Activated CD4-positive, alpha-beta T cell treated with anti-CD3 and anti-CD28 coated beads for 1 hour (primary cell): ENCODE measurements around the gene SCIN.
"Not testable (repeated sequence)": the region's sequence is repeated elsewhere in the genome, so short reads cannot be mapped to it uniquely, and the experiment has no call there.

ENCODE experiments used
- DNase-seq: peaks from one replicate; pipeline ENCODE4 v3.0.0-alpha.2; 2020

Gene SCIN

GRCh38 chr7:12690041-12690878, 119.7 kb downstream of the SCIN start:
- no peak for DNase-seq

GRCh38 chr7:12691388-12691787, 120.9 kb downstream of the SCIN start:
- DNase-seq = not testable (repeated sequence)

- DNase-seq = no peak
These were observed 121.5 kb downstream of the SCIN start for GRCh38 chr7:12692035-12692434.

DNA sequence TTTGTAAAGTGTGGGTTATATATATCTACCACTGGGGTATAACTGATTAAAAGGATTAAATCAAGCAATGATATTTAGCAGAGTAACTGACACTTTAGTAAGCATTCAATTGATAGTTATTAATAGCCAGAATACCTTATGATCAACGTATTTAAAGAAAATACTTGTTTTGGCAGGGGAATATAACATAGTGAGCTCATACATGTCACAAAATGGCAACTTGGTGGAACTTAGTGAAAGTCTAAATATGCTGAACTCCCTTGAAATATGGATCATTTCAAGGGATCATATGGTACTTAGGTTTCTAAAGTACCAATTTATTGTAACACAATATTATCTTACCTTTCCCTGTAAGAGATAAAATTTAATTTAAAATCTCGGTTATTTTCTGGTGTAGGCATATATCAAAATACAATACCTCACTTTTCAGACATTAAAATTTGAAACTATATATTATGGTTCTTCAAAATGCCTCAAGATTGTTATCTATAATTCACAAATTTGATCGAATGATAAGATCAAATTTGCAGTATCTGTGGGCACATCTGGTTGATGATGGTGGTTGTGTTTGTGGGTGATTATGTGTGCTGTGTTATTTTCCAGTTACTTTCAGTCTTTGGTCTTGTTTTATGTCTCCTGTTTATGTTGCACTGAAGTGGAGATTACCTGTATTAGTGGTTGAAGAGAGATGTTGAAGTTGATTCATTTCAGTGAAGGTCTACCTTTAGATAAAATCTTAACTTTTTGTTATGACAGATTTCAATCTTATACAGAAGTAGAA, 122.1 kb downstream of the SCIN start:
- no peak for DNase-seq

- DNase-seq = no peak
These were observed 124.3 kb downstream of the SCIN start for GRCh38 chr7:12694817-12695216.

GRCh38 chr7:12695965-12696364, 125.4 kb downstream of the SCIN start:
- DNase-seq = no peak

DNA sequence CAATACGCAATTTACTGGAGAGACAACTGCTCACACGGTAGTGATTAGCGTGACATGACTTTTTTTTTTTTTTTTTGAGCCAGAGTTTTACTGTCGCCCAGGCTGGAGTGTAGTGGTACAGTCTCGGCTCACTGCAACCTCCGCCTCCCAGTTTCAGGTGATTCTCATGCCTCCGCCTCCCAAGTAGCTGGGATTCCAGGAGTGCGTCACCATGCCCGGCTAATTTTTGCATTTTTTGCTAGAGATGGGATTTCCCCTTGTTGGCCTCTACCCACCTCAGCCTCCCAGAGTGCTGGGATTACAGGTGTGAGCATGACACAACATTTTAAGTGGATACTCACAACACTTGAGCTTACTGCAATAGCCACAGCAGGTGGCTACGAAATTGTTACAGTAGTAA, 128.8 kb downstream of the SCIN start:
- no peak for DNase-seq

DNA sequence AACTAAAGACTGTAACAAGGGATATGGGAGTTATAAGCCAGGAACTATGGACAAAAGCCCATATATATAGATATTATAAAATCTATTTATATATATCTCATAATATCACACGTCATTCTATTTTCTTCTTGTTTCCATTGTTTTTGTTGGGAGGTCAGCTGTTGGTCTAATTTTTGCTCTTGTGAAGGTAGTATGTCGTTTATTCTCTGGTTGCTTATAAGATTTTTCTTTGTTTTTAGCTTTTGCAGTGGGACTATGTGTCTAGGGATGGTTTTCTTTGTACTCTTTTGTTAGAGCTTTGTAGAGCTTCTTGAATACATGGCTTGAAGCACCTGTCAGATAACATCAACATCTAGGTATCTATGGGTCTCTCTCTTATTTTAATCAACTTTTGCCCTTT, 130.9 kb downstream of the SCIN start:
- no peak for DNase-seq

DNA sequence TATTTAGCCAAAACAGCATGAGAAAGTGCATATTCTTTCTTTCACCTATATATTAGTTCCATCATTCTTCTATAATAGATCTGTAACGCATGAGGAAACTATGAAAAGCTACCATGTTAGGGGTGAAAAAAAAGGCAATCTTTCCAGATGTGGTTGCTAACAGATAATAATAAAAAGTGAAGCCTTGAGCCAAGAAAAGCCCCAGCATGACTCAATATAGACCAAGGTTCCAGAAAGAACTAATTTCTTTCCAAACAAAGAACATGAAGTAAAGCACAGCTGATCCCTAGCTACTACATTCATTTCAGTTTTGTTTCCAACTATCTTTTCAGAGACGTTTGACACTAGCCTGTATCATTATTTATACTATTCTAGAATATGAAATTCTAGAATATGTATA, 133.4 kb downstream of the SCIN start:
- DNase-seq = no peak

GRCh38 chr7:12705878-12706277, 135.4 kb downstream of the SCIN start:
- DNase-seq = no peak

DNA sequence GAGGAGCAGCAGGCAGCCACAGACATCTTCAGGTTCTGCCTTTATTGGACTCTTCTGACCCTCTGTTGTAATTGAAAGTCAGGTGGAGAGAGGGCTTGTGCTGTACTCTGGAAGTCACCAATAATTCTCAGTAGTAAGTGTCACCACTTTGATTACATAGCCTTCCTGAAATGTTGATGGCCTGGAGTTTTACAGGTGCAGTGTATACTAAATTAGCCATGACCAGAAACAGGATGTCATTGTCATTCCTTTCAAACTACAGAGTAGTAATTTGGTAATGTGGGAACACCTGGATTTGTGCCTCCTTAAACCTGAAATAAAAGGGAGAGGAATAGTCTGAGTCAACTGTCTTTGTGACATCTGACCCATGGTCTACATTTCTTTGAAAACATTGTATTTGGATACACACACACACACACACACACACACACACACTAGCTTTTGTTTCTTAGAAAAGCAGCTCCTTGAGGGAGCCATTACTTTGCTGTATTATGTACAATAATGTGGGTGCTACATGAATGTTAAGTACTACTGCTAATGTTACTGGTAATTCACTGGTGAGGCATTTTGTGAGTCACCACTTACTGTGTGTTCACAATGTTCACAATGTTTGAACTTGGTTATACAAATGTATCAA, 136.5 kb downstream of the SCIN start:
- no peak for DNase-seq

DNA sequence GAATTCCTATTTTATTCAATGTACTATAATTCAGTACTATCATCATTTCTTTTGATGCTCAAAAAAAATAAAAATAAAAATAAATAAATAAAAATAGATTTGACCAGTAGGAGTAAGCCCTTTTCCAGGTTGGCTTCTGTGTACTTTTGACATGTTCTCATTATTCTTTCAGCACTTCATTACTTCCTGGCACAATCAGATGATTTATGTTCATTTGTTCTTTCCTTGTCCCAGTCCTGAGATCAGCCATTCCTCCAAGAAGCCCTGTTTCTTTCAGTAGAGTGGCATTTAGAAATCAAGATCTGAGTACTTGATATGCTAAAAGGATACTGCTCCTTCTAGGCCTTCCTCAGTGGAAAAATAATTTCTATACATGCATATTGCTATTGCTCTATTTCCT, 137.8 kb downstream of the SCIN start:
- DNase-seq = no peak
